Left lung (tissue), 10 donors: ENCODE results near the gene LAPTM5. TPM values are rescaled to one million over a fixed set of nuclear protein-coding genes. Genes with fewer than 3 reads are reported as not detected.
A peak's percentile ranks its signal among the peaks of the same experiment; 100 is the strongest.

Source experiments
- ATAC-seq: fragments of 200-7000 bp; cut with Tn5 transposase; one replicate; pipeline ENCODE4 v1.9.1; 2020; ENCODE audit warnings: moderate library complexity
- DNase-seq, 4 donors: peaks; one replicate each; pipeline ENCODE4 v3.0.0-alpha.2; 2013 to 2020
- H3K27ac ChIP-seq, 2 donors: fragments of 200-600 bp; sonication (generic) in 1 of 2; one replicate each; pipeline versions ENCODE4 v1.5.0 to v1.8.0; 2020 to 2021
- H3K27me3 ChIP-seq, 2 donors: fragments of 200-600 bp; sonication (generic) in 1 of 2; one replicate each; pipeline versions ENCODE4 v1.5.0 to v1.8.0; 2020 to 2021
- H3K36me3 ChIP-seq, 2 donors: fragments of 200-600 bp; sonication (generic) in 1 of 2; one replicate each; pipeline versions ENCODE4 v1.5.0 to v1.8.0; 2020 to 2021
- H3K4me1 ChIP-seq, 2 donors: fragments of 200-600 bp; one replicate each; pipeline ENCODE4 v1.8.0; 2021
- H3K4me3 ChIP-seq, 2 donors: fragments of 200-600 bp; sonication (generic) in 1 of 2; one replicate each; pipeline versions ENCODE4 v1.5.0 to v1.8.0; 2020 to 2021; ENCODE audit warnings: mild to moderate bottlenecking in 1 of 2
- H3K9me3 ChIP-seq, 2 donors: fragments of 200-600 bp; sonication (generic) in 1 of 2; one replicate each; pipeline versions ENCODE4 v1.5.0 to v1.8.0; 2020 to 2021
- CTCF ChIP-seq, 2 donors: fragments of 200-600 bp; sonication (generic) in 1 of 2; IDR thresholded peaks; one replicate each; pipeline versions ENCODE4 v1.5.0 to v1.8.0; 2021; ENCODE audit warnings: antibody characterized with exemption in 2 of 2
- intact Hi-C, 2 donors: fragments of 100-400 bp; cut with DNase I; formaldehyde crosslinking; loops; one replicate each; pipeline versions ENCODE4 v1.11.2 to v1.14.2; 2022
- polyA plus RNA-seq, 6 donors: library from polyadenylated mRNA; unstranded; fragments of 120-200 nt; gene quantifications; one replicate each; pipeline ENCODE4 v1.2.1, GENCODE V29; 2013; ENCODE audit not compliant: insufficient read length in 6 of 6
- total RNA-seq, 2 donors: library from RNA; stranded (reverse); fragmentation: NEBNext Ultra II Directional; extraction: Animal tissue kit (Norgen Biotek cat#: 25700); gene quantifications; one replicate each; pipeline ENCODE4 v1.2.1, GENCODE V29; 2021
- donor health status: DM: no; HTN: yes; CAD: no.
- donor health status: DM: no; HTN: no; CAD: no.

Gene LAPTM5
- total and polyA plus RNA-seq, 8 donors, result 23.0 to 513 (median 29.5) TPM

GRCh38 chr1:30787266-30787665, 29.7 kb upstream of the LAPTM5 start:
- H3K4me3 ChIP-seq, result no peak overlapping the region
- H3K36me3 ChIP-seq, result no peaks in the 10 kb centered on the region
- H3K9me3 ChIP-seq, result no peaks in the 10 kb centered on the region
- no peak for TF ChIP-seq CTCF (IDR thresholded peaks at IDR 0.05)
- no peak for ATAC-seq
- no peak for DNase-seq
- H3K27me3 ChIP-seq, result peaks cover 0 to 7% of the 10 kb centered on the region in 2 donors
- intact Hi-C loops, result no loop called here
- H3K4me1 ChIP-seq, result peaks cover 0 to 28% of the 10 kb centered on the region in 2 donors
- H3K27ac ChIP-seq, result no peak overlapping the region

GRCh38 chr1:30786264-30786991, 28.9 kb upstream of the LAPTM5 start:
- no peak for ATAC-seq
- Histone ChIP-seq H3K27ac (peak overlapping the region in 1 of 2 donors; percentile 37), H3K27me3 (peaks cover 0 to 7% of the 10 kb centered on the region in 2 donors), H3K4me1 (peaks cover 0 to 33% of the 10 kb centered on the region in 2 donors), H3K36me3 (no peaks in the 10 kb centered on the region), H3K9me3 (no peaks in the 10 kb centered on the region), H3K4me3 (no peak overlapping the region)
- intact Hi-C loops, result no loop called here
- DNase-seq, result no peak
- no peak for TF ChIP-seq CTCF (IDR thresholded peaks at IDR 0.05)

GRCh38 chr1:30785714-30786113, 28.1 kb upstream of the LAPTM5 start:
- ATAC-seq (no peak), DNase-seq (no peak)
- intact Hi-C loops, result no loop called here
- H3K9me3 ChIP-seq, result no peaks in the 10 kb centered on the region
- no peaks in the 10 kb centered on the region for H3K36me3 ChIP-seq
- no peak overlapping the region for H3K4me3 ChIP-seq
- peaks cover 0 to 33% of the 10 kb centered on the region in 2 donors for H3K4me1 ChIP-seq
- H3K27me3 ChIP-seq, result peaks cover 0 to 7% of the 10 kb centered on the region in 2 donors
- no peak overlapping the region for H3K27ac ChIP-seq
- TF ChIP-seq CTCF (IDR thresholded peaks at IDR 0.05), result no peak

GRCh38 chr1:30785181-30785580, 27.6 kb upstream of the LAPTM5 start:
- peaks cover 0 to 7% of the 10 kb centered on the region in 2 donors for H3K27me3 ChIP-seq
- no peak for DNase-seq
- H3K4me3 ChIP-seq, result no peak overlapping the region
- ATAC-seq, result no peak
- no peaks in the 10 kb centered on the region for H3K9me3 ChIP-seq
- H3K36me3 ChIP-seq, result no peaks in the 10 kb centered on the region
- no peak overlapping the region for H3K27ac ChIP-seq
- H3K4me1 ChIP-seq, result peaks cover 0 to 34% of the 10 kb centered on the region in 2 donors
- intact Hi-C loops, result no loop called here
- no peak for TF ChIP-seq CTCF (IDR thresholded peaks at IDR 0.05)

GRCh38 chr1:30783256-30783915, 25.8 kb upstream of the LAPTM5 start:
- H3K27me3 ChIP-seq, result no peaks in the 10 kb centered on the region
- no peaks in the 10 kb centered on the region for H3K36me3 ChIP-seq
- peaks cover 0 to 46% of the 10 kb centered on the region in 2 donors for H3K4me1 ChIP-seq
- no peak for TF ChIP-seq CTCF (IDR thresholded peaks at IDR 0.05)
- ATAC-seq, result peak; percentile 12
- H3K9me3 ChIP-seq, result no peaks in the 10 kb centered on the region
- peak overlapping the region in 1 of 2 donors; percentile 45 for H3K27ac ChIP-seq
- peak in 2 of 4 donors; percentile 75 to 90 for DNase-seq
- no peak overlapping the region for H3K4me3 ChIP-seq
- intact Hi-C loops, result loop anchor here in 1 of 2 donors (5.0 kb wide), 1 partner anchor 129 kb away; no protein-coding TSS in a partner anchor
